Liver (tissue), 9 donors: ENCODE measurements around the gene GIPC2. TPM values are rescaled to one million over a fixed set of nuclear protein-coding genes. Genes with fewer than 3 reads are reported as not detected.

ENCODE experiments used
- DNase-seq: peaks from one replicate; pipeline ENCODE4 v3.0.0-alpha.2; 2017; ENCODE audit warnings: low spot score
- H3K27ac ChIP-seq, 2 donors: one replicate each; pipeline ENCODE4 v1.7.0; 2013; ENCODE audit warnings: inconsistent platforms in 2 of 2, low read length in 2 of 2, control low read depth in 1 of 2, low read depth in 1 of 2, mild to moderate bottlenecking in 1 of 2
- H3K27me3 ChIP-seq, 4 donors: one replicate each; pipeline versions ENCODE4 v1.6.1 to v1.7.0; 2013; ENCODE audit warnings: low read length in 3 of 4, inconsistent platforms in 1 of 4, mild to moderate bottlenecking in 1 of 4, moderate library complexity in 1 of 4; ENCODE audit not compliant: control insufficient read depth in 4 of 4, insufficient read depth in 4 of 4
- H3K36me3 ChIP-seq, 4 donors: one replicate each; pipeline versions ENCODE4 v1.6.1 to v1.7.0; 2013; ENCODE audit warnings: low read length in 3 of 4, mild to moderate bottlenecking in 3 of 4, low read depth in 1 of 4, moderate library complexity in 1 of 4; ENCODE audit not compliant: control insufficient read depth in 4 of 4, insufficient read depth in 3 of 4
- H3K4me1 ChIP-seq, 4 donors: one replicate each; pipeline versions ENCODE4 v1.6.1 to v1.7.0; 2013; ENCODE audit warnings: low read length in 3 of 4, mild to moderate bottlenecking in 3 of 4, moderate library complexity in 1 of 4; ENCODE audit not compliant: control insufficient read depth in 4 of 4, insufficient read depth in 4 of 4
- H3K4me3 ChIP-seq, 3 donors: one replicate each; pipeline versions ENCODE4 v1.6.1 to v1.7.0; 2013; ENCODE audit warnings: low read length in 3 of 3, control low read depth in 1 of 3, low read depth in 1 of 3, mild to moderate bottlenecking in 1 of 3
- H3K9ac ChIP-seq, 2 donors: one replicate each; pipeline ENCODE4 v1.7.0; 2013; ENCODE audit warnings: low read length in 2 of 2, mild to moderate bottlenecking in 2 of 2, moderate library complexity in 2 of 2, control low read depth in 1 of 2, low read depth in 1 of 2
- H3K9me3 ChIP-seq, 4 donors: one replicate each; pipeline versions ENCODE4 v1.6.1 to v1.7.0; 2013; ENCODE audit warnings: low read length in 3 of 4; ENCODE audit not compliant: control insufficient read depth in 4 of 4
- ATF3 ChIP-seq: IDR thresholded peaks from 2 replicates; pipeline ENCODE4 v1.6.1; 2016; ENCODE audit warnings: antibody characterized with exemption
- CTCF ChIP-seq: fragments of 150-350 bp; IDR thresholded peaks from 2 replicates; pipeline ENCODE4 v1.5.1; 2017; ENCODE audit warnings: improper control_type of control experiment, low read depth, low read length; ENCODE audit not compliant: missing input control
- EGR1 ChIP-seq, 2 donors: IDR thresholded peaks; 2 replicates each; pipeline ENCODE4 v1.6.1; 2016 to 2018; ENCODE audit warnings: antibody characterized with exemption in 2 of 2, low read depth in 2 of 2
- FOXA1 ChIP-seq: IDR thresholded peaks from 2 replicates; pipeline ENCODE4 v1.6.1; 2016; ENCODE audit warnings: antibody characterized with exemption
- FOXA2 ChIP-seq: IDR thresholded peaks from 2 replicates; pipeline ENCODE4 v1.6.1; 2016; ENCODE audit warnings: antibody characterized with exemption
- GABPA ChIP-seq, 2 donors: IDR thresholded peaks in 1 of 2; conservative IDR thresholded peaks in 1 of 2; 2 replicates each; pipeline ENCODE4 v1.6.1; 2016; ENCODE audit warnings: antibody characterized with exemption in 2 of 2, mild to moderate bottlenecking in 1 of 2, moderate library complexity in 1 of 2
- HNF4A ChIP-seq, 2 donors: conservative IDR thresholded peaks; 2 replicates each; pipeline ENCODE4 v1.6.1; 2016; ENCODE audit warnings: antibody characterized with exemption in 2 of 2, mild to moderate bottlenecking in 2 of 2
- HNF4G ChIP-seq: IDR thresholded peaks from 2 replicates; pipeline ENCODE4 v1.6.1; 2016; ENCODE audit warnings: antibody characterized with exemption
- JUND ChIP-seq, 2 donors: IDR thresholded peaks; 2 replicates each; pipeline ENCODE4 v1.6.1; 2016; ENCODE audit warnings: antibody characterized with exemption in 2 of 2
- NR2F2 ChIP-seq: IDR thresholded peaks from 2 replicates; pipeline ENCODE4 v1.6.1; 2016; ENCODE audit warnings: antibody characterized with exemption
- RAD21 ChIP-seq, 2 donors: IDR thresholded peaks; 2 replicates each; pipeline ENCODE4 v1.6.1; 2016; ENCODE audit warnings: antibody characterized with exemption in 2 of 2, mild to moderate bottlenecking in 2 of 2
- REST ChIP-seq: IDR thresholded peaks from 2 replicates; pipeline ENCODE4 v1.6.1; 2016; ENCODE audit warnings: antibody characterized with exemption, mild to moderate bottlenecking
- RXRA ChIP-seq, 2 donors: IDR thresholded peaks; 2 replicates each; pipeline ENCODE4 v1.6.1; 2017 to 2018; ENCODE audit warnings: antibody characterized with exemption in 2 of 2, mild to moderate bottlenecking in 1 of 2
- TAF1 ChIP-seq: conservative IDR thresholded peaks from 2 replicates; pipeline ENCODE4 v1.6.1; 2016; ENCODE audit warnings: antibody characterized with exemption, mild to moderate bottlenecking
- ZBTB33 ChIP-seq: IDR thresholded peaks from 2 replicates; pipeline ENCODE4 v1.6.1; 2016; ENCODE audit warnings: antibody characterized with exemption
- WGBS: extraction: QIAGEN DNeasy Blood & Tissue Kit; methylation state at CpG from one replicate; pipeline ENCODE4 v1.1.7; 2013; 5-methylcytosine and 5-hydroxymethylcytosine counted together
- polyA plus RNA-seq, 2 donors: library from polyadenylated mRNA; stranded (reverse) in 1 of 2; unstranded in 1 of 2; fragments of 200-250 nt in 1 of 2; fragments of >200 nt in 1 of 2; fragmentation: Nextera tagmentation in 1 of 2; extraction: Ambion mirVana in 1 of 2; gene quantifications; one replicate each; pipeline versions ENCODE4 v1.2.1 to v1.2.3, GENCODE V29; 2013 to 2015
- total RNA-seq, 2 donors: library from RNA; depleted of rRNA; stranded (reverse); fragments of >200 nt; gene quantifications; one replicate each; pipeline ENCODE4 v1.2.3, GENCODE V29; 2014
- donor health status: healthy.
- donor health status: healthy.
- donor health status: healthy.
- donor health status: healthy.
- donor health status: healthy.

The GIPC2 gene
- total and polyA plus RNA-seq, 4 donors, result 3.7 to 10.9 (median 6.4) TPM

GRCh38 chr1:78003070-78003746, 42.6 kb upstream of the GIPC2 start:
- Histone ChIP-seq H3K27me3 (no peaks in the 10 kb centered on the region), H3K4me3 (no peak overlapping the region), H3K4me1 (peaks cover 2 to 13% (median 10%) of the 10 kb centered on the region in 4 donors), H3K9ac (peak overlapping the region; percentile 41 to 43), H3K36me3 (no peaks in the 10 kb centered on the region), H3K27ac (peak overlapping the region; percentile 97 to 99), H3K9me3 (no peaks in the 10 kb centered on the region)
- TF ChIP-seq NR2F2 (no peak), HNF4G (no peak), EGR1 (IDR thresholded peaks at IDR 0.05; ENCODE audit: low read depth in 2 of 2) (no peak), TAF1 (no peak), RAD21 (IDR thresholded peaks at IDR 0.05) (no peak), CTCF (no peak), ATF3 (no peak), GABPA (IDR thresholded peaks at IDR 0.05 in 1 of 2, conservative IDR thresholded peaks at IDR 0.05 in 1 of 2) (no peak), JUND (IDR thresholded peaks at IDR 0.05) (no peak), HNF4A (conservative IDR thresholded peaks at IDR 0.05) (no peak), FOXA1 (no peak), REST (no peak), RXRA (IDR thresholded peaks at IDR 0.05) (no peak), FOXA2 (no peak), ZBTB33 (no peak)
- DNase-seq, result no peak
- 36% methylated on average over 3 of the region's 3 CpGs for WGBS
